H1 (cell line): Measurements from ENCODE around the gene PDK1. TPM values are rescaled to one million over a fixed set of nuclear protein-coding genes. Genes with fewer than 3 reads are reported as not detected.

Source experiments
- CTCF ChIA-PET: fragments of 300-600 bp; sonication (Branson Sonifier 250); formaldehyde crosslinking; loops from one replicate; lab custom pipeline; 2021; ENCODE audit not compliant: partially characterized antibody; lab: Charles Lee
- POLR2A ChIA-PET: fragments of 300-600 bp; sonication (Branson Sonifier 250); formaldehyde crosslinking; loops from one replicate; lab custom pipeline; 2021; ENCODE audit warnings: inconsistent platforms; ENCODE audit not compliant: partially characterized antibody; lab: Charles Lee
- DNase-seq, 2 experiments: peaks; one replicate each; pipeline versions ENCODE4 v3.0.0 to v3.0.0-alpha.2; 2010 to 2022; ENCODE audit warnings: low spot score in 2 of 2, low read depth in 1 of 2, mixed read lengths in 1 of 2
- FAIRE-seq: peaks from 2 replicates; lab custom pipeline; 2011; peaks lifted over from hg19 to GRCh38; lab: Jason Lieb, UNC
- H2AFZ ChIP-seq: 2 replicates; pipeline ENCODE4 v1.8.1; 2012; ENCODE audit warnings: low read length, inconsistent platforms
- H2AK5ac ChIP-seq: 2 replicates; pipeline ENCODE4 v1.6.1; 2013; ENCODE audit warnings: low read depth, low read length
- H2BK120ac ChIP-seq: replicated peaks from 2 replicates; pipeline ENCODE3; 2013; ENCODE audit warnings: low read depth, low read length, inconsistent platforms
- H2BK12ac ChIP-seq: 2 replicates; pipeline ENCODE4 v1.6.1; 2013; ENCODE audit warnings: low read depth, low read length
- H2BK15ac ChIP-seq: 2 replicates; pipeline ENCODE4 v1.6.1; 2013; ENCODE audit warnings: low read length
- H2BK20ac ChIP-seq: 2 replicates; pipeline ENCODE4 v1.6.1; 2013; ENCODE audit warnings: low read length
- H2BK5ac ChIP-seq: 2 replicates; pipeline ENCODE4 v1.6.1; 2013; ENCODE audit warnings: low read depth, low read length
- H3K14ac ChIP-seq: 2 replicates; pipeline ENCODE4 v1.6.1; 2013; ENCODE audit warnings: inconsistent platforms; ENCODE audit not compliant: insufficient read length
- H3K18ac ChIP-seq: 2 replicates; pipeline ENCODE4 v1.6.1; 2013; ENCODE audit warnings: low read length; ENCODE audit errors: extremely low read depth
- H3K23ac ChIP-seq: 2 replicates; pipeline ENCODE4 v1.6.1; 2013; ENCODE audit warnings: inconsistent platforms; ENCODE audit not compliant: insufficient read length
- H3K23me2 ChIP-seq: 2 replicates; pipeline ENCODE4 v1.6.1; 2013; ENCODE audit warnings: low read depth, low read length
- H3K27ac ChIP-seq: 2 replicates; pipeline ENCODE4 v1.6.1; 2011; ENCODE audit warnings: low read depth, low read length, inconsistent platforms
- H3K27me3 ChIP-seq, 4 experiments: replicated peaks in 1 of 4; 1 replicate in 1 of 4; 2 replicates in 3 of 4; pipeline versions ENCODE4 v1.6.1 to v1.8.1; 2011 to 2013; ENCODE audit warnings: low read length in 3 of 4, mild to moderate bottlenecking in 3 of 4, inconsistent platforms in 2 of 4, mixed read lengths in 2 of 4, moderate library complexity in 1 of 4; ENCODE audit not compliant: control insufficient read depth in 3 of 4, insufficient read depth in 3 of 4; ENCODE audit errors: extremely low read depth in 1 of 4
- H3K36me3 ChIP-seq, 4 experiments: 2 replicates each; pipeline versions ENCODE4 v1.6.1 to v1.8.1; 2011 to 2013; ENCODE audit warnings: mild to moderate bottlenecking in 4 of 4, low read length in 3 of 4, moderate library complexity in 2 of 4, control low read depth in 1 of 4, inconsistent platforms in 1 of 4; ENCODE audit not compliant: insufficient read depth in 4 of 4, control insufficient read depth in 2 of 4
- H3K4ac ChIP-seq: replicated peaks from 2 replicates; pipeline ENCODE3; 2013; ENCODE audit warnings: low read length, low read depth, mixed read lengths, inconsistent platforms; ENCODE audit not compliant: insufficient read length
- H3K4me1 ChIP-seq, 4 experiments: replicated peaks in 1 of 4; 1 replicate in 1 of 4; 2 replicates in 3 of 4; pipeline versions ENCODE4 v1.6.1 to v1.8.1; 2011 to 2013; ENCODE audit warnings: low read length in 3 of 4, inconsistent platforms in 2 of 4, mixed read lengths in 1 of 4; ENCODE audit not compliant: insufficient read depth in 4 of 4, control insufficient read depth in 3 of 4
- H3K4me2 ChIP-seq, 2 experiments: 2 replicates each; pipeline versions ENCODE4 v1.6.1 to v1.8.1; 2011 to 2013; ENCODE audit warnings: low read depth in 2 of 2, low read length in 2 of 2, control low read depth in 1 of 2, inconsistent platforms in 1 of 2, mild to moderate bottlenecking in 1 of 2; ENCODE audit not compliant: insufficient read depth in 1 of 2
- H3K4me3 ChIP-seq, 4 experiments: fragments of 200-600, 300-600 bp in 1 of 4; sonication (generic), shearing (Covaris generic), sonication (Bioruptor Twin) in 1 of 4; 2 replicates each; pipeline versions ENCODE4 v1.5.1 to v1.8.1; 2011 to 2016; ENCODE audit warnings: low read length in 4 of 4, low read depth in 3 of 4, control low read depth in 2 of 4, inconsistent platforms in 2 of 4, mild to moderate bottlenecking in 2 of 4, mixed read lengths in 1 of 4, moderate library complexity in 1 of 4; ENCODE audit not compliant: insufficient read depth in 2 of 4; ENCODE audit errors: extremely low read depth in 1 of 4
- H3K56ac ChIP-seq: replicated peaks from 2 replicates; pipeline ENCODE3; 2013; ENCODE audit warnings: low read depth, mild to moderate bottlenecking, mixed read lengths, low read length, inconsistent platforms; ENCODE audit not compliant: insufficient read length
- H3K79me1 ChIP-seq: 2 replicates; pipeline ENCODE4 v1.6.1; 2013; ENCODE audit warnings: low read depth, low read length, control low read depth
- H3K79me2 ChIP-seq, 2 experiments: 2 replicates each; pipeline versions ENCODE4 v1.6.1 to v1.8.1; 2012 to 2013; ENCODE audit warnings: low read length in 2 of 2, mild to moderate bottlenecking in 2 of 2, inconsistent platforms in 1 of 2; ENCODE audit not compliant: insufficient read depth in 2 of 2, control insufficient read depth in 1 of 2
- H3K9ac ChIP-seq, 4 experiments: replicated peaks in 1 of 4; 1 replicate in 1 of 4; 2 replicates in 3 of 4; pipeline versions ENCODE4 v1.6.1 to v1.8.1; 2011 to 2013; ENCODE audit warnings: low read depth in 3 of 4, low read length in 3 of 4, control low read depth in 2 of 4, mild to moderate bottlenecking in 2 of 4, moderate library complexity in 2 of 4, inconsistent platforms in 1 of 4; ENCODE audit errors: extremely low read depth in 1 of 4
- H3K9me3 ChIP-seq, 2 experiments: 2 replicates each; pipeline versions ENCODE4 v1.6.1 to v1.8.1; 2012 to 2013; ENCODE audit warnings: mild to moderate bottlenecking in 2 of 2, moderate library complexity in 2 of 2, control low read depth in 1 of 2, inconsistent platforms in 1 of 2, low read depth in 1 of 2, low read length in 1 of 2, mixed read lengths in 1 of 2; ENCODE audit not compliant: insufficient read depth in 2 of 2
- H4K20me1 ChIP-seq, 2 experiments: replicated peaks in 1 of 2; 2 replicates each; pipeline versions ENCODE3 to v1.8.1; 2011 to 2013; ENCODE audit warnings: inconsistent platforms in 2 of 2, low read length in 2 of 2, mild to moderate bottlenecking in 1 of 2; ENCODE audit not compliant: insufficient read depth in 2 of 2, control insufficient read depth in 1 of 2
- H4K5ac ChIP-seq: 2 replicates; pipeline ENCODE4 v1.6.1; 2013; ENCODE audit warnings: low read length, low read depth, mixed read lengths, inconsistent platforms; ENCODE audit not compliant: insufficient read length
- H4K8ac ChIP-seq: 2 replicates; pipeline ENCODE4 v1.8.0; 2013; ENCODE audit warnings: mild to moderate bottlenecking, moderate library complexity, low read length, inconsistent platforms; ENCODE audit not compliant: insufficient read depth; ENCODE audit errors: extremely low read depth
- H4K91ac ChIP-seq: replicated peaks from 2 replicates; pipeline ENCODE3; 2013; ENCODE audit warnings: low read length, mixed read lengths, inconsistent platforms; ENCODE audit not compliant: insufficient read length
- BACH1 ChIP-seq: IDR thresholded peaks from 2 replicates; pipeline ENCODE4 v1.6.1; 2012; ENCODE audit warnings: low read length, improper control_type of control experiment
- CHD2 ChIP-seq: IDR thresholded peaks from 2 replicates; pipeline ENCODE4 v1.6.1; 2012; ENCODE audit warnings: low read length, improper control_type of control experiment
- CTBP2 ChIP-seq: IDR thresholded peaks from 2 replicates; pipeline ENCODE4 v1.7.0; 2011; ENCODE audit warnings: borderline replicate concordance, mild to moderate bottlenecking, moderate library complexity, mixed read lengths, low read length; ENCODE audit not compliant: insufficient read depth, insufficient read length
- HDAC2 ChIP-seq, 2 experiments: fragments of 300-600 bp in 1 of 2; sonication (generic) in 1 of 2; IDR thresholded peaks; 2 replicates each; pipeline ENCODE4 v1.6.1; 2011 to 2012; ENCODE audit warnings: low read depth in 2 of 2, low read length in 2 of 2, mild to moderate bottlenecking in 2 of 2, moderate library complexity in 2 of 2, borderline replicate concordance in 1 of 2, inconsistent platforms in 1 of 2
- SIX5 ChIP-seq: IDR thresholded peaks from 2 replicates; pipeline ENCODE4 v1.6.1; 2011; ENCODE audit warnings: mild to moderate bottlenecking, low read depth, low read length
- SP1 ChIP-seq: IDR thresholded peaks from 2 replicates; pipeline ENCODE4 v1.6.1; 2011; ENCODE audit warnings: low read depth, low read length
- SRF ChIP-seq: IDR thresholded peaks from 2 replicates; pipeline ENCODE4 v1.6.1; 2011; ENCODE audit warnings: mild to moderate bottlenecking, low read depth, low read length, moderate library complexity
- WGBS, 2 experiments: shearing (Covaris generic) in 1 of 2; methylation state at CpG; one replicate each; pipeline versions ENCODE4 v1.1.6 to v1.1.7; 2013 to 2015; ENCODE audit warnings: low lambda C conversion rate in 2 of 2, mixed read lengths in 2 of 2, inconsistent platforms in 1 of 2, low coverage in 1 of 2, missing lambda C conversion rate in 1 of 2; ENCODE audit not compliant: insufficient replicate concordance in 2 of 2, insufficient coverage in 1 of 2, insufficient read length in 1 of 2; ENCODE audit errors: extremely low coverage in 1 of 2, missing lambda C conversion rate in 1 of 2; 5-methylcytosine and 5-hydroxymethylcytosine counted together
- polyA plus RNA-seq, 7 experiments: library from polyadenylated mRNA; depleted of rRNA in 3 of 7; stranded (reverse) in 5 of 7; unstranded in 2 of 7; fragments of >200 nt in 5 of 7; fragments of 200-250 nt in 2 of 7; gene quantifications; 1 replicate in 5 of 7; 2 replicates in 1 of 7; 4 replicates in 1 of 7; pipeline versions ENCODE4 v1.2.1 to v1.2.3, GENCODE V29; 2011 to 2013; ENCODE audit warnings: missing spikeins in 2 of 7, mixed read lengths in 2 of 7
- total RNA-seq: library from RNA; stranded (reverse); fragmentation: NEBNext Ultra II Directional; extraction: Animal tissue kit (Norgen Biotek cat#: 25700); gene quantifications from 2 replicates; pipeline ENCODE4 v1.2.1, GENCODE V29; 2021

PDK1 gene
- total and polyA plus RNA-seq, 2 of the 8 experiments (the other 6 are each of a cell fraction or from before 2014, with no cell fraction given), result 18.2 to 21.9 TPM

GRCh38 chr2:172512810-172513523, 42.9 kb upstream of the PDK1 start:
- FAIRE-seq, result no peak
- H2BK5ac ChIP-seq, result no peak overlapping the region
- no peak overlapping the region for H2BK15ac ChIP-seq
- no peak overlapping the region for H3K4me3 ChIP-seq
- H4K91ac ChIP-seq, result no peak overlapping the region
- no peak overlapping the region for H3K4ac ChIP-seq
- no peaks in the 10 kb centered on the region for H3K79me2 ChIP-seq
- peaks cover 28 to 34% of the 10 kb centered on the region in 2 experiments for H3K9me3 ChIP-seq
- H3K79me1 ChIP-seq, result no peaks in the 10 kb centered on the region
- H3K36me3 ChIP-seq, result peaks cover 0 to 27% (median 6%) of the 10 kb centered on the region in 4 experiments; a peak in 3 of 8 replicates
- H3K23ac ChIP-seq, result no peak overlapping the region
- H3K14ac ChIP-seq, result no peak overlapping the region
- no peak overlapping the region for H3K9ac ChIP-seq
- no peaks in the 10 kb centered on the region for H3K23me2 ChIP-seq
- no peak overlapping the region for H2AFZ ChIP-seq
- no peak overlapping the region for H4K8ac ChIP-seq
- no peaks in the 10 kb centered on the region for H3K4me1 ChIP-seq
- H4K20me1 ChIP-seq, result no peaks in the 10 kb centered on the region
- DNase-seq, result no peak
- no peak overlapping the region for H2BK120ac ChIP-seq
- H3K27me3 ChIP-seq, result no peaks in the 10 kb centered on the region
- ChIA-PET CTCF (interaction anchor here (0.8 to 1.7 kb wide), 2 partner anchors 33 to 162 kb away, joined by 3 to 4 read pairs; no protein-coding TSS in a partner anchor), POLR2A (no interaction called here)
- no peak overlapping the region for H2BK20ac ChIP-seq
- no peak overlapping the region for H3K18ac ChIP-seq
- H3K27ac ChIP-seq, result no peak overlapping the region
- H3K4me2 ChIP-seq, result no peak overlapping the region
- H2AK5ac ChIP-seq, result no peak overlapping the region
- no peak overlapping the region for H3K56ac ChIP-seq
- 97% methylated on average over 5 of the region's 5 CpGs; no CpG with 5 or more reads in 1 of the 2 experiments for WGBS, 2 experiments
- no peak overlapping the region for H2BK12ac ChIP-seq
- no peak overlapping the region for H4K5ac ChIP-seq
- TF ChIP-seq BACH1 (no peak), SP1 (no peak), SRF (no peak), HDAC2 (IDR thresholded peaks at IDR 0.05; ENCODE audit: borderline replicate concordance in 1 of 2, low read depth in 2 of 2, low read length in 2 of 2) (no peak), CTBP2 (no peak), SIX5 (no peak), CHD2 (no peak)
